Activated naive CD4-positive, alpha-beta T cell treated with anti-CD3 and anti-CD28 coated beads, Interleukin-2, amount 50 U/mL, for 72 hours (primary cell): Measurements from ENCODE around the gene NPIPB12. TPM values are rescaled to one million over a fixed set of nuclear protein-coding genes. Genes with fewer than 3 reads are reported as not detected.
"Not testable (repeated sequence)": the region's sequence is repeated elsewhere in the genome, so short reads cannot be mapped to it uniquely, and the experiment has no call there.

Source experiments
- ATAC-seq, 2 donors: fragments of 150-1000 bp; cut with Tn5 transposase; 2 replicates each; pipeline ENCODE4 v1.10.0; 2021; ENCODE audit warnings: mild to moderate bottlenecking in 2 of 2, moderate library complexity in 2 of 2
- DNase-seq, 2 donors: peaks; one replicate each; pipeline ENCODE4 v3.0.0; 2021 to 2022; ENCODE audit warnings: low spot score in 2 of 2
- H3K27ac Mint-ChIP-seq, 2 donors: one replicate each; pipeline ENCODE4 v1.8.0; 2022; ENCODE audit warnings: mild to moderate bottlenecking in 2 of 2, mixed read lengths in 2 of 2
- H3K36me3 Mint-ChIP-seq, 2 donors: one replicate each; pipeline ENCODE4 v1.8.0; 2022; ENCODE audit warnings: mixed read lengths in 2 of 2
- H3K9me3 Mint-ChIP-seq, 2 donors: one replicate each; pipeline ENCODE4 v1.8.0; 2022; ENCODE audit warnings: mixed read lengths in 2 of 2
- total RNA-seq, 2 donors: library from RNA; stranded (reverse); gene quantifications; one replicate each; pipeline ENCODE4 v1.2.3, GENCODE V29; 2022

The NPIPB12 gene
- total RNA-seq: 10 to 100 TPM; 80.4 to 93.3 TPM

DNA sequence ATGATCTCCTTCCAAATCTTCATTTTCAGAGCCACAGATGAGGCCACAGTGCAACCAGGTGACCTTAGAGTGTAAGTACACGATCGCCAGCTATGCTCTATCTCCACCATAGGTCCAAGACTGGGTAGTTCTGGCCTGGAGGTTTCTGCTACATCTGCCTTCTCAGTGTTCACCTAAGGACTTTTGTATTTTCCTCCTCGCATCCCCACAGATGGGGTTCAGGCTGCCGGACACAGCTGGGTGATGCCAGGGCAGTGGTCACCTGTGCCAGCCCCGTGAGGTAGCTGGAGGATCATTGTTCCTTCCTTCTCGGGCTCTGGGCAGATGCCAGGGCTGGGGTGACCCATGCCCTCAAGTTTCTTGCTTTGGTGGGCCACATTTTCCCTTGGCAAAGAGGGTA is at the start of gene NPIPB12:
Gene NPIPB12, minus strand, starts transcription at position 101 of the 400 bp plus-strand sequence.
- H3K36me3 Mint-ChIP-seq, DNase-seq, H3K9me3 Mint-ChIP-seq, ATAC-seq, H3K27ac Mint-ChIP-seq: not testable (repeated sequence)

DNA sequence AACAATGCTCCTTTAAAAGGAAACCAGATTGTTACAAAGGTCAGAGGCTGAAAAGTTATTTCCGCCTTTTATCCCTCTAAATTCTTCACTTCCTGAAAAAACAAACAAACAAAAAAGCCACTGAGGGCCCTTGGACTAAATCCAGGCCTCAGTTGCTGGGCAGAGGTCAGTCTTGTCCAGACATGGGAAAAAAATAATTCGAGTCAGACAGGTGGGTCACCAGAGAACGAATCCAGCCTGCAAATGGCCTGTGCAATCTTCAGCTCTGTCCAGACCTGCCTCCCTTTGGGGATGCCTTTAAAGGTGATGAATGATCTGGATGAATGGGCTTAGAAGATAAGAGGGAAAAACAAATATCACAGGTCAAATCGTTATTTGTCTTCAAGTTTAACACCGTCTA is 15.3 kb upstream of the NPIPB12 start:
- not testable (repeated sequence) for ATAC-seq, DNase-seq, H3K36me3 Mint-ChIP-seq, H3K27ac Mint-ChIP-seq, H3K9me3 Mint-ChIP-seq

DNA sequence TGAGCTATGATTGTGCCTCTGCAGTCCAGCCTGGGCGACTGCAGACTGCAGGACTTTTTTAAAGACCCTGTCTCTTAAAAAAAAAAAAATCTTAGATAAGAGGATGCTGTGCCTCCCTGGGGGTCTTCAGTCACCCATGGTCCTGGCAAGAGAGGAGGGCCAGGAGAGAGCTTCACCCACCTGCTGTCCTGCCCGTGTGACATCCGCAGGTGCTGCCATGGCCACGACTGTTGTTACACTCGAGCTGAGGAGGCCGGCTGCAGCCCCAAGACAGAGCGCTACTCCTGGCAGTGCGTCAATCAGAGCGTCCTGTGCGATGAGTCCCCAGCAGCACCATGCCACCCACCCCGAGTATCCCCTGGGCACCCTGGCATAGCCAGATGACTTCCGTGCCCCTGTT is 23.9 kb downstream of the NPIPB12 start:
- H3K36me3 Mint-ChIP-seq, ATAC-seq, H3K27ac Mint-ChIP-seq, H3K9me3 Mint-ChIP-seq, DNase-seq: not testable (repeated sequence)

DNA sequence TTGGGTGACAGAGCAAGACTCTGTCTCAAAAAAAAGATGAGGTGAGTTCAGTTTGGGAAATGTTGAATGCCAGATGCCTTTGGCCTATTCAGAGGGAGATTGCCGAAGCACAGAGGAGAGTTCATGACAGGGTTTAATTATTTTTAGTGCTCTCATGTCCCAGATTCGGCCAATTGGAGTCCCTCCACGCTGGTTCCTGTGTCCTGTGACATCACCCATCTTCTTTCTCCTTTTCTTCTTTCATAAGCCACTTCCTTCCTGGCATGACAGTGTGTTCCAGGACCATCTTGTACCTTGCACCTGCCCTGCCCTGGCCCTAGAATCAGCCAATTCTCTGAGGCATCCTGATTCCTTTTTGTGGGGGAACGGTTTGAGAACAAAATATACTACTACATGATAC is 34.1 kb downstream of the NPIPB12 start:
- DNase-seq, H3K9me3 Mint-ChIP-seq, H3K36me3 Mint-ChIP-seq, H3K27ac Mint-ChIP-seq: not testable (repeated sequence)
- ATAC-seq: peak; percentile 37 to 82

DNA sequence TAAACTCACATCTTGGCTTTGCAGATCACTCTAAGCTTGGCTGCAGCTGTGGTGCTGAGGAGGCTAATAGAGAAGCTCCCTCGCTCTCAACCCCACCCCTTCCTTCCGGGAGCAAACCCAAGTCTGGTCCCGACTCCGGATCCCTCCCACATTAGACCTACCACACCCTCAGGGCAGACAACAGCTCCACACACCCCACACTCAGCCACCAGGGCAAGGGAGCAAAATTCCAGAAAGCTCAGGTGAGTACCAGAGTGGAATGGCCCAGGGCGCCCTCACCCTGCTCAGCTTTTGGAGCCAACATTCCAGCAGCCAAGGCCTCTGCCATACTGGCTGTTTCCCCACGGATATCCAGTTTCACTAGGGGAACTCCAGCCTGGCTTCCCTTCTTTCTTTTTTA is 36.5 kb downstream of the NPIPB12 start:
- DNase-seq: peak in 1 of 2 donors; percentile 62
- not testable (repeated sequence) for H3K36me3 Mint-ChIP-seq, H3K27ac Mint-ChIP-seq, H3K9me3 Mint-ChIP-seq
- peak in 1 of 2 donors; percentile 21 for ATAC-seq

DNA sequence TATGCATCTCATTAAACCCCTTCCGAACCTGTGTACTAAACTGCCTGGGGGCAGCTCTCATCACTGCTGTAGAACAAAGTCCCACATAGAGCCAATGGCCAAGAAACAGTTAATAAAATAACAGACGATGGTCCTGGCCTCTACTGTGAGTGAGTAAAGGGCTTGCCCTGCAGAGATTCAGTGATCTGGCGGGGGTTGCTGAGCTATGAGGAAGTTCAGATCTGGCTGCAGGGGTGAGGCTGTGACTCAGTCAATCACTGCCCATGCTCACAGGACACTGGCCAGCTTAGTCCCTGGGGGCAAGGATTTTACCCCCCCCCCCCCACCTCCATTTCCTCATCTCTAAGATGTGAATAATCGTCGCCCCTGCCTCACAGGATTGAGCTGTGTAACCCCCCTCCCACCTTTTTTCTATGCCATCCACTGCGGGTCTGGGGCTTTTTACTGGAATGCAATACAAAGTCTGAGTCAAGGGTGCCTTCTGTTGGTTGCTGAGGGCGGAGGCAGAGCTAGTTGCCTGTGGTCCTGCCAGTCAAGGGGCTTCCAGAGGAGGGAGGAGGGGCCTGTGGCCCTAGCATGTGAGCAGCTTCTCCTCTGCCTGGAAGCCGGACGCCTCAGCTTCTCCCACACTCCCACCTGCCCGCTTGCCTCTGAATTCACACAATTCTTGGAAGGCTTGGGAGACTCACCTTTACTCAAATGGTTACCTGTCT is 38.4 kb downstream of the NPIPB12 start:
- not testable (repeated sequence) for H3K9me3 Mint-ChIP-seq, H3K36me3 Mint-ChIP-seq, H3K27ac Mint-ChIP-seq, DNase-seq
- ATAC-seq: peak; percentile 11 to 31

DNA sequence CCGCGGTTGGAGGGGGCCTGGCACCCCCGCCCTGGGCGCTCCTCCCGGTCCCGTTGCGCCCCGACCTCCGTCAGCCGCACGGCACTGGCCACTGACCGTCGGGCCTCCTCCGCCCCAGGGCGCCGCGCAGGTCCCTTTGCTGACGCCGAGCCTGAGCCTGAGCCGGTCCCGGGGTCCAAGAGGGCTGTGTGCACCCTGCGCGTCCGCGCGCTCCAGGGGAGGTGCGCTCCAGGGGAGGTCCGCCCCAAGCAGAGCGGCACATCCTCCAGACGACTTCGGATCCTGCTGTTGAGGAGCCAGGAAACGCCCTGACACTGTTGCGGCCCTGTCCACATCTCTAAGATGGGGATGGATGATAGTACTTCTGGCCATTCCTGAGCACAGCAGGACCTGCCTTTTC is 39.3 kb downstream of the NPIPB12 start:
- ATAC-seq: peak; percentile 50 to 63
- not testable (repeated sequence) for H3K36me3 Mint-ChIP-seq, H3K27ac Mint-ChIP-seq, H3K9me3 Mint-ChIP-seq, DNase-seq

DNA sequence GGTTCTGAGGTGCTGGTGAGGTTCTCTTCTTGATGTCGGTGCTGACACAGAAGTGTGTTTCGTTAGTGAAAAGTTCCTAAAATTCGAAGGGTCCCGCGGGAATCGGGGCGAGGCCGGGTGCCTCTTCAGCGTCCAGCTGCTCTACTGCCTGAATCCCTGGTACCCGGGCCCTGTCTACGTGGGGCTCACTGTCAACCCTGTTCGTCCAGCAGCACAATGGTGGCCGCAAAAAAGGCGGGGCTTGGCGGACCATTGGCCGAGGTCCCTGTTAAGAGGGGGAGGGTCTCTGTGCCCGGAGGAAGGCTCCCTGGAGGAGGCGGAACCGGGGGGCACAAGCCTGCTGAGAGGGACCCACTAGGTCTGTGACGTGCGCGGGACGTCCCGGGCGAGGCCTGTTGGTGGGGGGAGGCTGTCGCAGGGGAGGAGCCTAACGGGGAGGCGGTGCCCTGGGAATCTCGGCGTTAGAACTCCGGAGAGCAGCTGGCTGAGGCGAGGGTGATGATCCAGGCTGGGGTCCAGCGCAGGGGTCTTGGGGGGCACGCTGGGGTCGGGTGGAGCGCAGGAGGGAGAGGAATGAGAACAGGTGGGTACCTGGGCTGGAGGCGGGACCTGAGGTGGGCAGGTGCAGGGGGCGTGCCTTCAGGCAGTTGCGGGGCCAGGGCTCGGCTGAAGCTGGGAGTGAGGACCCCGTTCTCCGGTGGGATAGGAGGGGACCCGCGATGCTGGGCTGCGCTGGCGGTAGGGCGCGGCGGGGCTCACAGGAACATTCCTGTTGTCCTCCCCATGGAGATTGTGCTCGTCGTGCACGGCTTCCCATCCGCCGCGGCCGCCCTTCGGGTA is 40.0 kb downstream of the NPIPB12 start:
- H3K9me3 Mint-ChIP-seq, H3K27ac Mint-ChIP-seq, H3K36me3 Mint-ChIP-seq, DNase-seq: not testable (repeated sequence)
- ATAC-seq: peak; percentile 45 to 70

DNA sequence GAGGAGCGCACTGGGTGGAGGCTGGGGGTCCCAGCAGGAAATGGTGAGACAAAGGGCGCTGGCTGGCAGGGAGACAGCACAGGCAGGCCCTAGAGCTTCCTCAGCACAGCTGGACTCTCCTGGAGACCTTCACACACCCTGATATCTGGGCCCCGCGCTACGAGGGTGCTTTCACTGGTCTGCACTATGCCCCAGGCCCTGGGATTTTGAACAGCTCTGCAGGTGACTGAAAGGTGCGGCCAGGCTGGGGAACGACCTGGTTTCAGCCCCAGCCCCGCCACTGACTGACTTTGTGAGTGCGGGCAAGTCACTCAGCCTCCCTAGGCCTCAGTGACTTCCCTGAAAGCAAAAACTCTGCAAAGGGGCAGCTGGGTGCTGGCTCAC is 45.6 kb downstream of the NPIPB12 start:
- H3K36me3 Mint-ChIP-seq, H3K27ac Mint-ChIP-seq, H3K9me3 Mint-ChIP-seq, ATAC-seq, DNase-seq: not testable (repeated sequence)

DNA sequence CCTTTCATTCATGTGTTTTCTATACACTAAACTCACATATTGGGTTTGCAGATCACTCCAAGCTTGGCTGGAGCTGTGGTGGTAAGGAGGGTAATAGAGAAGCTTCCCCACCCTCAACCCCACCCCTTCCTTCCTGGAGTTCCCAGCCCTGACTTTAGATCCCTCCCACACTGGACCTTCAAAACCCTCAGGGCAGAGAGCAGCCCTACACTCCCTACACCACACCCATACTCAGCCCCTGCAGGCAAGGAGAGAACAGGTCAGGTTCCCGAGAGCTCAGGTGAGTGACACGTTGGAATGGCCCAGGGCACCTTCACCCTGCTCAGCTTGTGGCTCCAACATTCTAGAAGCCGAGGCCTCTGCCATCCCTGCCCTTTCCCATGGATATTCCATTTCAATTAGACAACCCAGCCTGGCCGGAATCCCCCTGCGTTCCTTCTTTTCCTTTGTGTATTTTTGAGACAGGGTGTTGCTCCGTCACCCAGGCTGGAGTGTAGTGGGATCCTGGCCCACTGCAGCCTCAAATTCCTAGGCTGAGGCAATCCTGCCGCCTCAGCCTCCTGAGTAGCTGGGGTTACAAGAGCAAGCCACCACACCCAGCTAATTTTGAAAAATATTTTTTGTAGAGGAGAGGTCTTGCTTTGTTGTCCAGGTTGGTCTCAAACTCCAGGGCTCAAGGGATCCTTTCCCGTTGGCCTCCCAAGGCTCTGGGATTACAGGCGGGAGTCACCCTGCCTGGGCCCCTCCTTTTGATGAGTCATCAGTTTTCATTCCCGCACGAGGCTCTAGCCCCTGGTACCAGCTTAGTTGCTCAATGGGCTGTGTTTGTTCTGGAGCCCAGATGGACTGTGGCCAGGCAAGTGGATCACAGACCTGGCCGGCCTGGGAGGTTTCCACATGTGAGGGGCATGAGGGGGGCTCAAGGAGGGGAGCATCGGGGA is 46.2 kb downstream of the NPIPB12 start, which contains the start of gene SULT1A4:
Gene SULT1A4, plus strand, starts transcription at position 208 of the 941 bp plus-strand sequence. CDS start 1,473 bp downstream, outside the sequence.
- not testable (repeated sequence) for ATAC-seq, H3K9me3 Mint-ChIP-seq, H3K36me3 Mint-ChIP-seq, DNase-seq, H3K27ac Mint-ChIP-seq

DNA sequence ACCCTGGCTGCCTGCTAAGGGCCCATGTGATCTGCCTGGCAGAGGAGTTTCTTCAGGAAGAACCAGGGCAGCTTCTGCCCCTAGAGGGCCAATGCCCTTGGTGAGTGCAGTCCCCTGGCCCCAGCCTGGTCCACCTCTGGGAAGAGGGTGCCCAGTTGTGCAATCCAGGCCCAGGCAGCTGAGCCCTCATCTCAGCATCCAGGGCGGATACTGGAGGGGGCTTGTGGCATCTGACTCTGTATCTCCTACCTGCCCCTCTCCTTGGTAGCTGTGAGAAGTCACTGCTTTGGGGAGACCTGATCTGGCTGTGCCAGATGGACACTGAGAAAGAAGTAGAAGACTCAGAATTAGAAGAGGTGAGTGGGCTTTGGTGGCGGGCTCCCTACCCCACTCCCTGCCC is 48.5 kb downstream of the NPIPB12 start:
- not testable (repeated sequence) for H3K27ac Mint-ChIP-seq, DNase-seq, H3K36me3 Mint-ChIP-seq, ATAC-seq, H3K9me3 Mint-ChIP-seq

DNA sequence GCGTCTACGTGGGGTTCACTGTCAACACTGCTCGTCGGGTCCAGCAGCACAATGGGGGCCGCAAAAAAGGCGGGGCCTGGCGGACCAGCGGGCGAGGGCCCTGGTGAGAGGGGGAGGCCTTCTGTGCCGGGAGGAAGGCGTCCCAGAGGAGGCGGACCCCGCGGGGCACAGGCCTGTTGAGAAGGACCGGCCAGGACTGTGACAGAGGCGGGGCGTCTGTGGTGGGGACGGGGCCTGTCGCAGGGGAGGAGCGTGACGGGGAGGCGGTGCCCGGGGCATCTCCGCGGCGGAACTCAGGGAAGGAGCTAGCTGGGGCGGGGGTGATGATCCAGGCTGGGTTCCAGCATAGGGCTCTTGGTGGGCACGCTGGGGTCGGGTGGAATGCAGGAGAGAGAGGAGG is 51.4 kb downstream of the NPIPB12 start:
- H3K36me3 Mint-ChIP-seq, H3K9me3 Mint-ChIP-seq, H3K27ac Mint-ChIP-seq, DNase-seq: not testable (repeated sequence)
- ATAC-seq: peak; percentile 76 to 78

DNA sequence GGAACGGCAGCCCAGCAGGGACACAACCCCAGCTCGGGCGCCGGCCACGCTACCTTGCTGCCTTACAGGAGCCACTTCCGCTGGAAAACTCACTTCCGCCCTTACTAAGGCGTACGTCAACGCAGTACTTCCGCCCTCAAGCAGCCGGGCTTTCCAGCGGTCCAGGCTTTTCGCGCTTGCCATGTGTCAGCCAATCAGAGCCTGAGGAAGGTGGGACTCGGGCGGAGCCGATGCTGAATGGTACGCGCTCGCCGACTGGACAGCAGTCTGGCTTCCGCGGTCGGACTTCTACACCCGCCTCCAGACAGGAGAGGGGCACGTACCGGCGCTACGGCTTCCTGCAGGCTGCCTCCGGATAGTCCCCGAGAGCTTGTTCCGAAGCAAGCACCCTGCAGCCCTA is 51.9 kb downstream of the NPIPB12 start, which contains the start of the genes BOLA2 and SLX1B:
Gene BOLA2, minus strand, starts transcription at position 83 of the 400 bp plus-strand sequence. CDS start 98 bp downstream, outside the sequence.
Gene SLX1B, plus strand, starts transcription at position 265 of the 400 bp plus-strand sequence.
- DNase-seq, H3K9me3 Mint-ChIP-seq, H3K36me3 Mint-ChIP-seq, H3K27ac Mint-ChIP-seq: not testable (repeated sequence)
- ATAC-seq: peak; percentile 89 to 91

DNA sequence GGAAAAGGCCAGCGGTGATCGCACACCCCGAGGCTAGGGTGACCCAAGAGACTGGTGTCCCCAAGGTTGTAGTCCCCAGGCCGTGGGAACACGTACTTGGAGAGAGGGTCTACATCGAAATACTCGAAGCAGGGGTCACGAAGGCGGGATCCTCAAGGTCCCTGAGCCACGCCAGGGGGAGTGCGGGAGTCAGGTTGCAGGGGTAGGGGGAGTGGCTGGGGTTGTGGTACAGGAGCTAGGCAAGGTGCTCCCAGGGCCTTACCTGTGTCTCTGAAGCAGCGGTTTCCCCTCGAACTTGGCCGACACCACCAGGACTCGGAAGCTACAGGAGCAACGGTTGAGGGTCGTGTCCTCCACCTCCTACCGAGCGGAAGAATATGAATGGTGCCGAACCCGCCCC is 52.5 kb downstream of the NPIPB12 start:
- not testable (repeated sequence) for H3K9me3 Mint-ChIP-seq, H3K27ac Mint-ChIP-seq, H3K36me3 Mint-ChIP-seq, DNase-seq
- ATAC-seq: peak; percentile 13 to 25
